ENCODE measurements around the gene ANKDD1A. TPM values are rescaled to one million over a fixed set of nuclear protein-coding genes. Genes with fewer than 3 reads are reported as not detected.

The ANKDD1A gene
- total and polyA plus RNA-seq, 2 experiments from 2014 or later = 6.7 to 9.3 TPM

DNA sequence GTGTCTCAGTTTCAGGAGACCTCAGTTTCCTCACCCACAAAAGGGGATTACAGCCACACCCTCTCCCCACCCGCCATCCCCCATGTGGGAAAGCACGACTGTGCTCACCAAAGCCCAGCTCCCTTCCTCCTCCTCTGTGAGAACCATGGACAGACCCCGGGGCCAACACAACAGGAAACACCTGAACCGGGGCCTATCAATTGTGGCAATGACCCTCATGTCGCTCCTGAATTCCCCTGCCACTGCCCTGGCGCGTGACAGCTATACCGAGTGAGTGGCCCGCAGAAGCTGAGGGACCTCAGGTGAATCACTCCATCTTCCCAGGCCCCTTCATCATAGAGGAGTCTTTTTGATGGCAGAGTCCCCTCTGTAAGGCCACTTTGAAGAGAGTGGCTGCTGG is 41.3 kb upstream of the ANKDD1A start (continued):
- TF ChIP-seq, protein P1, sequence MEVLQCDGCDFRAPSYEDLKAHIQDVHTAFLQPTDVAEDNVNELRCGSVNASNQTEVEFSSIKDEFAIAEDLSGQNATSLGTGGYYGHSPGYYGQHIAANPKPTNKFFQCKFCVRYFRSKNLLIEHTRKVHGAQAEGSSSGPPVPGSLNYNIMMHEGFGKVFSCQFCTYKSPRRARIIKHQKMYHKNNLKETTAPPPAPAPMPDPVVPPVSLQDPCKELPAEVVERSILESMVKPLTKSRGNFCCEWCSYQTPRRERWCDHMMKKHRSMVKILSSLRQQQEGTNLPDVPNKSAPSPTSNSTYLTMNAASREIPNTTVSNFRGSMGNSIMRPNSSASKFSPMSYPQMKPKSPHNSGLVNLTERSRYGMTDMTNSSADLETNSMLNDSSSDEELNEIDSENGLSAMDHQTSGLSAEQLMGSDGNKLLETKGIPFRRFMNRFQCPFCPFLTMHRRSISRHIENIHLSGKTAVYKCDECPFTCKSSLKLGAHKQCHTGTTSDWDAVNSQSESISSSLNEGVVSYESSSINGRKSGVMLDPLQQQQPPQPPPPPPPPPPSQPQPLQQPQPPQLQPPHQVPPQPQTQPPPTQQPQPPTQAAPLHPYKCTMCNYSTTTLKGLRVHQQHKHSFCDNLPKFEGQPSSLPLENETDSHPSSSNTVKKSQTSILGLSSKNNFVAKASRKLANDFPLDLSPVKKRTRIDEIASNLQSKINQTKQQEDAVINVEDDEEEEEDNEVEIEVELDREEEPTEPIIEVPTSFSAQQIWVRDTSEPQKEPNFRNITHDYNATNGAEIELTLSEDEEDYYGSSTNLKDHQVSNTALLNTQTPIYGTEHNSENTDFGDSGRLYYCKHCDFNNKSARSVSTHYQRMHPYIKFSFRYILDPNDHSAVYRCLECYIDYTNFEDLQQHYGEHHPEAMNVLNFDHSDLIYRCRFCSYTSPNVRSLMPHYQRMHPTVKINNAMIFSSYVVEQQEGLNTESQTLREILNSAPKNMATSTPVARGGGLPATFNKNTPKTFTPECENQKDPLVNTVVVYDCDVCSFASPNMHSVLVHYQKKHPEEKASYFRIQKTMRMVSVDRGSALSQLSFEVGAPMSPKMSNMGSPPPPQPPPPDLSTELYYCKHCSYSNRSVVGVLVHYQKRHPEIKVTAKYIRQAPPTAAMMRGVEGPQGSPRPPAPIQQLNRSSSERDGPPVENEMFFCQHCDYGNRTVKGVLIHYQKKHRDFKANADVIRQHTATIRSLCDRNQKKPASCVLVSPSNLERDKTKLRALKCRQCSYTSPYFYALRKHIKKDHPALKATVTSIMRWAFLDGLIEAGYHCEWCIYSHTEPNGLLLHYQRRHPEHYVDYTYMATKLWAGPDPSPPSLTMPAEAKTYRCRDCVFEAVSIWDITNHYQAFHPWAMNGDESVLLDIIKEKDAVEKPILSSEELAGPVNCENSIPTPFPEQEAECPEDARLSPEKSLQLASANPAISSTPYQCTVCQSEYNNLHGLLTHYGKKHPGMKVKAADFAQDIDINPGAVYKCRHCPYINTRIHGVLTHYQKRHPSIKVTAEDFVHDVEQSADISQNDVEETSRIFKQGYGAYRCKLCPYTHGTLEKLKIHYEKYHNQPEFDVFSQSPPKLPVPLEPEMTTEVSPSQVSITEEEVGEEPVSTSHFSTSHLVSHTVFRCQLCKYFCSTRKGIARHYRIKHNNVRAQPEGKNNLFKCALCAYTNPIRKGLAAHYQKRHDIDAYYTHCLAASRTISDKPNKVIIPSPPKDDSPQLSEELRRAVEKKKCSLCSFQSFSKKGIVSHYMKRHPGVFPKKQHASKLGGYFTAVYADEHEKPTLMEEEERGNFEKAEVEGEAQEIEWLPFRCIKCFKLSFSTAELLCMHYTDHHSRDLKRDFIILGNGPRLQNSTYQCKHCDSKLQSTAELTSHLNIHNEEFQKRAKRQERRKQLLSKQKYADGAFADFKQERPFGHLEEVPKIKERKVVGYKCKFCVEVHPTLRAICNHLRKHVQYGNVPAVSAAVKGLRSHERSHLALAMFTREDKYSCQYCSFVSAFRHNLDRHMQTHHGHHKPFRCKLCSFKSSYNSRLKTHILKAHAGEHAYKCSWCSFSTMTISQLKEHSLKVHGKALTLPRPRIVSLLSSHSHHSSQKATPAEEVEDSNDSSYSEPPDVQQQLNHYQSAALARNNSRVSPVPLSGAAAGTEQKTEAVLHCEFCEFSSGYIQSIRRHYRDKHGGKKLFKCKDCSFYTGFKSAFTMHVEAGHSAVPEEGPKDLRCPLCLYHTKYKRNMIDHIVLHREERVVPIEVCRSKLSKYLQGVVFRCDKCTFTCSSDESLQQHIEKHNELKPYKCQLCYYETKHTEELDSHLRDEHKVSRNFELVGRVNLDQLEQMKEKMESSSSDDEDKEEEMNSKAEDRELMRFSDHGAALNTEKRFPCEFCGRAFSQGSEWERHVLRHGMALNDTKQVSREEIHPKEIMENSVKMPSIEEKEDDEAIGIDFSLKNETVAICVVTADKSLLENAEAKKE (CRISPR knock-in tag; IDR thresholded peaks at IDR 0.05) = no peak
- no peak for TF ChIP-seq CREB1 (CRISPR knock-in tag; IDR thresholded peaks at IDR 0.05; ENCODE audit: low read depth)
- TF ChIP-seq, protein P2, sequence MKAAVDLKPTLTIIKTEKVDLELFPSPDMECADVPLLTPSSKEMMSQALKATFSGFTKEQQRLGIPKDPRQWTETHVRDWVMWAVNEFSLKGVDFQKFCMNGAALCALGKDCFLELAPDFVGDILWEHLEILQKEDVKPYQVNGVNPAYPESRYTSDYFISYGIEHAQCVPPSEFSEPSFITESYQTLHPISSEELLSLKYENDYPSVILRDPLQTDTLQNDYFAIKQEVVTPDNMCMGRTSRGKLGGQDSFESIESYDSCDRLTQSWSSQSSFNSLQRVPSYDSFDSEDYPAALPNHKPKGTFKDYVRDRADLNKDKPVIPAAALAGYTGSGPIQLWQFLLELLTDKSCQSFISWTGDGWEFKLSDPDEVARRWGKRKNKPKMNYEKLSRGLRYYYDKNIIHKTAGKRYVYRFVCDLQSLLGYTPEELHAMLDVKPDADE (IDR thresholded peaks at IDR 0.05) = no peak
- no peak for TF ChIP-seq NANOG (IDR thresholded peaks at IDR 0.05; ENCODE audit: borderline replicate concordance)

DNA sequence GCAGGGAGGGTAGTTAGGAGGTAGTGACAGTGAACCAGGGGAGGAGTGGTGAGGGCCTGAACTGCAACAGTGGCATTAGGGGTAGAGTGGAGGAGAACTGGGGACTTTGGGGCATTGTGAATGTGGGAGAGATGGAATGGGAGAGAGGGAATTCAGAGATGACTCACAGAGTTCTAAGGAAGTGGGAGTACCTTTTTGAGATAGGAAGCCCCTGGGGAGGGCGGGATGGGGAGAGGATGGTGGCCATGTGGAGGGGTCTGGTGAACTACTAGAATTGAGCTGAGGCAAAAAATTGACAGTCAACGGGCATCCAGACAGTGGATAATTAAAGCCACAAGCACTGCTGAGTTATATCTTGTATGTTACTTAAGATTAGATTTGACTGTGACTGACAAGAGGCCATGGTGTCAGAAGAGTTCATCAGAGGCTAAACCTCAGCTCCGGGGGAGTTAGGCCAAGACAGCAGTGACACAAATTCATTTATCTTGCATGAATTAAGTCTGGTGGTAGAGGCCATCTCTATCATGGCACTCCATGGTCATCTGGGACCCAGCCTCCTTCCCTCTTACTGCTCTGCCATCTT is 36.0 kb upstream of the ANKDD1A start:
- H3K27me3 ChIP-seq (ENCODE audit: insufficient read depth) = no peaks in the 10 kb centered on the region
- H3K27ac ChIP-seq (ENCODE audit: low read depth) = no peak overlapping the region
- peaks cover 19% of the 10 kb centered on the region for H3K4me1 ChIP-seq (ENCODE audit: insufficient read depth)
- 0 out of 2 replicates have a peak, but pooled peaks cover 2% of the 10 kb centered on the region for H3F3A ChIP-seq (replicated peaks; ENCODE audit: low read depth)
- H3K36me3 ChIP-seq (ENCODE audit: insufficient read depth) = no peaks in the 10 kb centered on the region
- no peak overlapping the region for H3K4me3 ChIP-seq
- no peaks in the 10 kb centered on the region for H3K79me2 ChIP-seq (replicated peaks; ENCODE audit: insufficient read depth)
- Mint-ChIP-seq H3K27me3 (ENCODE audit: insufficient read depth, low read depth, poor library complexity) (peaks cover 13% of the 10 kb centered on the region), H3K9me3 (no peaks in the 10 kb centered on the region), H3K27ac (no peak overlapping the region), H3K36me3 (ENCODE audit: low read depth) (no peaks in the 10 kb centered on the region), H3K4me1 (peaks cover 35% of the 10 kb centered on the region), H3K4me3 (no peak overlapping the region)
- no peak for DNase-seq (ENCODE audit: low spot score)
- no peaks in the 10 kb centered on the region for H3K9me2 ChIP-seq (ENCODE audit: insufficient read depth)
- no peak for ATAC-seq
- no peaks in the 10 kb centered on the region for H4K20me1 ChIP-seq (replicated peaks; ENCODE audit: insufficient read depth)
- no peak overlapping the region for H3K4me2 ChIP-seq
- H2AFZ ChIP-seq = no peak overlapping the region
- TF ChIP-seq CREB1 (CRISPR knock-in tag; IDR thresholded peaks at IDR 0.05; ENCODE audit: low read depth) = no peak
- TF ChIP-seq ZNF114 (CRISPR knock-in tag; IDR thresholded peaks at IDR 0.05) = no peak
- no peak for TF ChIP-seq STAT1 (IDR thresholded peaks at IDR 0.05; ENCODE audit: unreplicated experiment)
- no peak for TF ChIP-seq POLR2AphosphoS5 (IDR thresholded peaks at IDR 0.05; ENCODE audit: low read depth)
- TF ChIP-seq, protein P3, sequence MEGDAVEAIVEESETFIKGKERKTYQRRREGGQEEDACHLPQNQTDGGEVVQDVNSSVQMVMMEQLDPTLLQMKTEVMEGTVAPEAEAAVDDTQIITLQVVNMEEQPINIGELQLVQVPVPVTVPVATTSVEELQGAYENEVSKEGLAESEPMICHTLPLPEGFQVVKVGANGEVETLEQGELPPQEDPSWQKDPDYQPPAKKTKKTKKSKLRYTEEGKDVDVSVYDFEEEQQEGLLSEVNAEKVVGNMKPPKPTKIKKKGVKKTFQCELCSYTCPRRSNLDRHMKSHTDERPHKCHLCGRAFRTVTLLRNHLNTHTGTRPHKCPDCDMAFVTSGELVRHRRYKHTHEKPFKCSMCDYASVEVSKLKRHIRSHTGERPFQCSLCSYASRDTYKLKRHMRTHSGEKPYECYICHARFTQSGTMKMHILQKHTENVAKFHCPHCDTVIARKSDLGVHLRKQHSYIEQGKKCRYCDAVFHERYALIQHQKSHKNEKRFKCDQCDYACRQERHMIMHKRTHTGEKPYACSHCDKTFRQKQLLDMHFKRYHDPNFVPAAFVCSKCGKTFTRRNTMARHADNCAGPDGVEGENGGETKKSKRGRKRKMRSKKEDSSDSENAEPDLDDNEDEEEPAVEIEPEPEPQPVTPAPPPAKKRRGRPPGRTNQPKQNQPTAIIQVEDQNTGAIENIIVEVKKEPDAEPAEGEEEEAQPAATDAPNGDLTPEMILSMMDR (conservative IDR thresholded peaks at IDR 0.05; ENCODE audit: low read depth in 2 of 2) = no peak
- no peak for TF ChIP-seq JUNB (IDR thresholded peaks at IDR 0.05; ENCODE audit: unreplicated experiment)
- no peak for TF ChIP-seq NANOG (IDR thresholded peaks at IDR 0.05; ENCODE audit: borderline replicate concordance)

Measured in GM23338 (cell line).